HG03039 (cell line): ENCODE measurements around the gene R3HDML.
"Not testable (repeated sequence)": the region's sequence is repeated elsewhere in the genome, so short reads cannot be mapped to it uniquely, and the experiment has no call there.

Source experiments
- ATAC-seq: cut with Tn5 transposase; IDR thresholded peaks from one replicate; pipeline ENCODE4 v1.9.1; 2021; ENCODE audit warnings: mild to moderate bottlenecking, moderate library complexity; ENCODE audit not compliant: unreplicated experiment

Gene R3HDML

GRCh38 chr20:44327748-44328147 is 9.1 kb upstream of the R3HDML start:
- not testable (repeated sequence) for ATAC-seq

DNA sequence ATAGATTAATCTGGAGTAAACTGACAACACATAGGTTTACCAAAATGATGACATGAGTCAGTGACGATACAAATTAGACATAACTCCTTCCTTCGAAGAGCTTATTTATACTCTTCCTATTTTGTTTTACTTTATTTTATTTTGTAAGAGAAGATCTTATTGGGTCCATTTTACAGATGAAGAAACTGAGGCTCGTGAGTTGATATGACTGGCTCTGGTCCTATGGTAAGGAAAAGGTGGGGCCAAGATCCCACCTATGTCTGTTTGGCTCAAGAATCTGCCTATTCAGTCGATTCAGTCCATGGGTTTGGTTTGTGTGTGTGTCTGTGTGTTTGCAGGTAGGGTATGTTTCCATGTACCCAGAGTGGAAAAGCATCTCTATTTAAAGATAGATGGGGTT is 8.4 kb upstream of the R3HDML start:
- ATAC-seq: no peak

DNA sequence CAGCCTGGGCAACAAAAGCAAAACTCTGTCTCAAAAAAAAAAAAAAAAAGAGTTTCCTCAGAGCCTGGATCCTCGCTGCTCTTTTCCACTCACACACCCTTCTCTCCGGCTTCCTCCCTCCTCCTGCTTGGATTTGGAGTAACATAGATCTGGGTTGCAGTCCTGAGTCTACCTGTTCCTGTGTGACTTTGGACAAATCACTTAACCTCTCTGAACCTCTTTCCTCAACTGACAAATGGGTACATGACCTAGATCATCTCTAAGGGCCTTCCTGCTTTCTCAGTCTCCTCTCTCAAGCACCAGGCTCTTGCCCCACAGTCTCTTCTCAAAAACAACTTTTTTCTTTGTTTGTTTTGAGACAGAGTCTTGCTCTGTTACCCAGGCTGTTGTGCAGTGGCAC is 5.6 kb upstream of the R3HDML start:
- no peak for ATAC-seq

DNA sequence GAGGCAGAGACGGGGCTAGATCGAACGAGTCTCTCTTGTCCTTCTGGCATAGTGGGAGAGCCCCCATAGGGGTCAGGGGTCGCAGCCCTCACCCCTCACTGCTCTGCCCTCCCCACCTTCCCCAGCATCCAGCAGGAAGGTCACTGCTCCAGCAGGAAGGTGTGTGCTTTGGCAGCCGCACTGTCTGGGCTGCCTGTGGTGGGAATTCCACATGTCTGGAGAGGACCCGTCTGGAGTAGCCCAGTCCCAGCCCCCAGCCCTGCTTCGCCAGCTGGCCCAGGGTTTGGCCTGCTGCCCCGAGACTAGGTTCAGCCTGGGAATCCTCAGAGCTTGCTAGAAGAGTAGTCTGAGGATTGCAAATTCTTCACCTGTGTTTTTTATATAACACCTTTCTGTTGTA is 2.5 kb upstream of the R3HDML start:
- ATAC-seq: no peak

- no peak for ATAC-seq
These were observed 2.1 kb upstream of the R3HDML start for GRCh38 chr20:44334709-44335108.

DNA sequence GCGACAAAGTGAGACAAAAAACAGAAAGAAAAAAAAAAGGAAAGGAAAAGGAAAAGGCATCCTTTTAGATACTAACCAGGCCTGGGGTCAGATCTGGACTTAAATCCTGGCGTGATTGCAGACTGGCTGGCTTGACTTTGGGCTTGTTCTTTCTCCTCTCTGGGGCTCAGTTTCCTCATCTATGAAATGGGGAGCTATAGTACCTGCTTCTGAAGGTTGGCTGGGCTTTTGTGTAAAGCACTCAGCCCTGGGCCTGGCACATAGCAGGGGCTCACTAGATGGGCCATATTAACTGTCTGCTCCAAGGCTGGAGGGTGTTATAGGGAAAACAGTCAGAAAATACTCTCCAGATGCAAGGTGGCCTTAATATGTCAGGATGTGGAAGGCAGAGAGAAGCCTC is 1.2 kb upstream of the R3HDML start:
- no peak for ATAC-seq

DNA sequence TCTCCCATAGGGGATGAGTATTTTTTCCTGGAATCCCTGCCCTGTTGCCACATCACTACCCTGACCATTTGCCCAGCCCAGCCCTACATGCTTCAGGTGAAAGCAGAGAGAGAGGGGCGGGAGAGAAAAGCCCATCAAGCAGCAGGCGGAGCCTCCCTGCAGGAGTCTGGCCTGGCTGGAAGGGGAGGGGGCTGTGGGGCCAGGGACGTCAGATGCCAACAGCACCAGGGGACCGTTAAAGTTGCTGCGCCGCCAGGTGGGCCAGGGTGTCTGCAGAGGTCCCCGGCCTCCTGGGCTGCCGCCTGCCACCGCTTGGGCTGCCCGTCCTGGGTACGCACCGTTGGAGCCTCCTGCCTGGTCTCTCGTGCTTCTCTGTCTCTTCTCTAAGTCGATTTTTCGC is 757 bp upstream of the R3HDML start:
- ATAC-seq: no peak

DNA sequence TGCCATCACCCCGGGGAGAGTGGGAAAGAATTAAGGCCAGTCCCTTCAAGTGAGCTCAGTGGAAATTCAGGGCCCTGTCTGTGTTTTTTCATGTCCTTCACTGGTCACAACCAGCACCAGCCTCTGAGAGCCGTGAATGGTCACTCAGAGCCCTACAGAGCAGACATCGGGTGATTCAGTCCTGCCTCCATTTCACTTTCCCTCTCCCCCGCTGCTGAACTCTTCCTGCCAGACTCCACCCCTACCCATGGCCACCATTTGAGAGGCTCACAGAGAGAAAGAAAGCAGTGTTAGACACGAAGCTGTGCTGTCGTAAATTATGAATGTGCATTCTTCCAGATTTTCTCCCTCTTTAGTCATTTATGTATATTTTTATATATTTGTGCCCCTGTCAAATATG is 5.4 kb downstream of the R3HDML start:
- no peak for ATAC-seq

DNA sequence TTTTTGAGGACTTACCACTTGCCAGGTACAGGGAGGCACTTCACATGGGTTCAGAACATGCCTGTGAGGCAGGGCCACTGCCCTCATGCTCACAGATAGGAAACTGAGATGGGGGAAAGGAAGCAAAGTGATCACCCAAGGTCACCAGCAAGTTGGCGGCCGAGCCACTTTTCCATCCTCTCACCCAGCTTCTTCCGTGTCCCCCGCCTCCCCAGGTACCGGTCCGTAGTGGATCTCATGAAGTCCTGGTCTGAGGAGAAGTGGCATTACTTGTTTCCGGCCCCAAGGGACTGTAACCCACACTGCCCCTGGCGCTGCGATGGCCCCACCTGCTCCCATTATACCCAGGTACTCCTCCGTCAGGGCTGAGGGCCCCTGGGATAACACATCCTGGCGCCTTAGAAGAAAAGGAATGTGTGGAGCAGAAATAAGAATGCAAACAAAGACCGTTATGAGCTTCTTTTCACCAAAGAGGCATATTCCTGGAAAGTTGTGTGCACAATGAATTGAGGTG is 6.4 kb downstream of the R3HDML start:
- no peak for ATAC-seq

DNA sequence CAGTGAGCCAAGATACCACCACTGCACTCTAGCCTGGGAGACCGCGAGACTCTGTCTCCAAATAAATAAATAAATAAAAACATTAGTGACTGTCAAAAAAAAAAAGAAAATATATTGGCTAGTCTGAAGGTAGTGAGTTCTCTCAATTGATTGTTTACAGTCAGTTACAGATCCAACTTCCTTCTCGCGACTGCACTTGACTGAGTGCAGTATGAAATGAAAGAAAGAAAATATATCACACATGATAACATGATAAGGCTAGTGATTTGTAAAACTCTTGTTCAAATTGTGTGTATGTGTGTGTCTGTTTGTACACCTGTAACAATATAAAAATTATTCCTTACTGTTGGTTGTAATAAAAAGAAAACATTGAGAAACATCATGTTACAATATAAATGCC is 7.9 kb downstream of the R3HDML start:
- no peak for ATAC-seq

DNA sequence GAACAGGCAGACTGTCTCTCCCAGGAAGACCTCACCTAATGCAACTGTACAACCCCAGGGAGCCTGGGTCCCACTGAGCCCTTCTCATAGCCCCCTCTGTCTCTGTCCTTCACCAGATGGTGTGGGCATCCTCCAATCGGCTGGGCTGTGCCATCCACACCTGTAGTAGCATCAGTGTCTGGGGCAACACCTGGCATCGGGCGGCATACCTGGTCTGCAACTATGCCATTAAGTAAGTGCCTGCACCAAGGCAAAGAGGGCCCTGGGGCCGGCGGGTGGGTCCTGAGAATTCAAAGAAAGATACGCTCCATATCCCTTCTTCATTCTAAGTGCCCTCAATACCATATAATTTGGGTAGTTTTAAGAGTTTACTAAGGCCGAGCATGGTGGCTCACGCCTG is 8.3 kb downstream of the R3HDML start:
- no peak for ATAC-seq

GRCh38 chr20:44345941-44346340 is 9.1 kb downstream of the R3HDML start:
- ATAC-seq: not testable (repeated sequence)

- ATAC-seq: no peak
These were observed 11.4 kb downstream of the R3HDML start for GRCh38 chr20:44348168-44348659.

GRCh38 chr20:44349349-44349748 is 12.5 kb downstream of the R3HDML start:
- no peak for ATAC-seq

GRCh38 chr20:44350567-44350966 is 13.7 kb downstream of the R3HDML start:
- no peak for ATAC-seq

DNA sequence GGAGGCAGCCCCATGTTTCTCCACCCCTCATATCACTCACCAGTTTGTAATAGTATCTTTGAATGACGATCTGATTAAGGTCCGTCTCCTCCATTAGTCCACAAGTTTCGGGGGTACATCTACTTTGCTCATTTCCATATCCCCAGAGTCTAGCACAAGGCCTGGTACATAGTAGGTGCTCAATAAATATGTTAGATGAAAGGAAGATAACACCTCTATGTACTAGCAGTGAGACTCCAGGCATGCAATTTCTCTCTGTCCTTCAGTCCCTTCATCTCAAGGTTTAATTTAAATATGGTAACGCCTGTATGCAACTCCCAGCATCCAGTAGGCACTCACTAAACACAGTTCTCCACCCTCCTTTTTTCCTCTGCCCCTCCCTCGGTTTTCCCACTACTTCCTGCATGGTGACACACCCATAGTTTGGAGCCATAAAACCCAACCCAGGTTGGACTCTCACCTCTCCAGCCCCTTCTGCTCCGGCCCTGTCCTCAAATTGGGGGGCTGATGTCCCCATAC is 18.2 kb downstream of the R3HDML start:
- ATAC-seq: no peak

DNA sequence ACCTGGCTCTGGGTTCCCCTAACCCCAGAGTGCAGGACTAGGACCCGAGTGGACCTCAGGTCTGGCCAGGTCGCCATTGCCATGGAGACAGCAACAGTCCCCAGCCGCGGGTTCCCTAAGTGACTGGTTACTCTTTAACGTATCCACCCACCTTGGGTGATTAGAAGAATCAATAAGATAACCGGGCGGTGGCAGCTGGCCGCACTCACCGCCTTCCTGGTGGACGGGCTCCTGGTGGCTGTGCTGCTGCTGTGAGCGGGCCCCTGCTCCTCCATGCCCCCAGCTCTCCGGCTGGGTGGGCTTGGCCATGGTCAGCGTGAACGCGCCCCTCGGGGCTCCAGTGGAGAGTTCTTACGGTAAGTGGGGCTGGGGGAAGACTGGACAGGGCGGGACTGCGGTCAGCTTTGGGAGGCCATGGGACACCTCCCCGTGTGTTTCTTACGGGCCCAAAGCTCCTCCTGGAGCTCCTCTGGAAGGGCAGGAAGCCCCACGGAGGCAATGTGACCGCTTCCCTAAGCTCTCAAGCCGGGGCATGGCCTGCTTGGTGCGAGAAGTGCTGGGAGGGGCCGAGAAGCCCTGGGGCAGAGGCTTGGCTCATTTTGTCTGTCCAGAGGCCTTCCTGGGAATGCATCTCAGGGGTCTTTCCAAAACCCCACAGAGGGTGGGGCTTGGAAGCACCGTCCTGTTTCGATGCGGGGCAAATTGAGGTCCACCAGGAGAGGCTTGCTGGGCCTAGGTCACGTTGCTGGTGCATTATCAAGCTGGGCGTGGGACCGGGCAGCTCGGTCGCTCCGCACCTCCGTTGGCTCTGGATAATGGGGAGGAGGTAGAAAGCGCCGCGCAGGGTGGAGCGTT is 18.9 kb downstream of the R3HDML start, which contains the start of gene HNF4A:
Gene HNF4A (plus strand): TSS at position 202 of the 855 bp plus-strand sequence. CDS start 106 bp downstream, at position 308.
- ATAC-seq: no peak

GRCh38 chr20:44356353-44356723 is 19.5 kb downstream of the R3HDML start:
- no peak for ATAC-seq

GRCh38 chr20:44357020-44357419 is 20.2 kb downstream of the R3HDML start:
- no peak for ATAC-seq

DNA sequence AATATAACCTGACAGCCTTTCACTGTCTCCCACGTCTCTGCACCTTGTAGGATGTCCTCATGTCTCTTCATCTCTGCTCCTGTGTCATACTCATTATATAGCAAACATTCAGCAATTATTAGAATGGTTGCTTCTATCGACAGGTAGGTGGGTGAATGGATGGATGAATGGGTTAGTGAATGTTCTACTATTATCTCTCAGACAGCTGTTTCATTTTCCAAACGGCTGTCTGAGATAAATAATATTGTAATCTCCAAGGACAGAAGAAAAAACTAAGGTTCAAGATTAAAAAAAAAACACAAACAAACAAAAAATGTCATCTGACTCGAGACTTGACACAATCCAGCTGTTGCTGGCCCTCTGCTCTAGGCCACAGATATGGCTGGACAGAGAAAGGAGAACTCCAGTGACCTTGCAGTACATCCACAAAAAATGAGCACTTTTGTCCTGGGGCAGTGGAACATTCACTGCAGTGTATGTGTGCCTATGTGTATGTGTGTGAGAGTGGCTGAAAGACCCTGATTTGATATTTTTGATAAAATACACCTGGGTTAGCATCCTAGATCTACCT is 20.8 kb downstream of the R3HDML start:
- no peak for ATAC-seq

DNA sequence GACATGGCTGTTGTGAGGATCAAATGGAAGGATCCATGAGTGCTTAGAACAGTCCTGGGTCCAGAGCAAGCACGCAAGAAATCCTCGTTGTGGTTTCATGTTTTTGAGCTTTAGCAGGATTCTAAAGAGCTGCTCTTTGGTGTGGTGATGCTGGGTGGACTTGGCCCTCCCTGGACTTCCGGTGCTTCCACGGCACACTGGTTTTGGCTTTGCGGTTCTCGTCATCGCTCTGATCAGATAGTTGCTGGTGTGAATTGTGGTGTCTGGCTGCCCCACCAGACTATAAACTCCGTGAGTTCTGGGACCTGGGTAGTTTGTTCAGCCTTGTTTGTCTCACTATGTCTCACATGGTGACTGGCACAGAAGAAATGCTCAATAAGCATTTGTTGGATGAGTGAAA is 21.9 kb downstream of the R3HDML start:
- no peak for ATAC-seq

DNA sequence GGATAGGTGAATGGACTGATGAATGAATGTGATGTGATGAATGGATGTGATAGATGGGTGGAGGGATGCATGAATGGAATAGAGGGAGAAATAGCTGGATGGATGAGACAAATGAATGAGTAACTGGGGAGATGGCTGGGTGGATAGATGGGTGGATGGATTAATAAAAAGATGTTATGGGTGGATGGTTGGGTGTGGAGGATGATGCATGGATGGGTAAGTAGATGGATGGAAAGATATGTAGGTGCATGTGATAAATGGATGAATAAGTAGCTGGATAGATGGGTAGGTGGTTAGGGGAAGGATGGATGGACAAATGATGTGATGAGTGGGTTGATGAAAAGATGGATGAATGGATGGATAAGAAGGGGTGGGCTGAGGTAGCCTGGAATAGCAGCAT is 23.4 kb downstream of the R3HDML start:
- ATAC-seq: no peak
